ENCODE results near the gene SEC61B. TPM values are rescaled to one million over a fixed set of nuclear protein-coding genes. Genes with fewer than 3 reads are reported as not detected.

Gene SEC61B
- polyA plus RNA-seq, 1 experiment, result 207 TPM

GRCh38 chr9:99274495-99274894 lies 52.4 kb downstream of the SEC61B start:
- Histone ChIP-seq H3K27ac (ENCODE audit: low read depth, low read length) (no peak overlapping the region), H3K27me3 (ENCODE audit: control insufficient read depth, insufficient read depth, low read length) (peaks cover 3% of the 10 kb centered on the region), H3K4me3 (ENCODE audit: low read depth, low read length) (no peak overlapping the region), H3K9me3 (ENCODE audit: control insufficient read depth, insufficient read depth, low read length) (no peaks in the 10 kb centered on the region)
- no peak for DNase-seq (ENCODE audit: low read depth, low spot score)
- ChIA-PET CTCF (no interaction called here), POLR2A (no interaction called here)
- TF ChIP-seq CTCF (IDR thresholded peaks at IDR 0.05; ENCODE audit: low read depth, low read length), result no peak

Small RNAs within 50 kb of the gene (small RNA-seq; reads per million reads assigned to genes)
- not detected for gene RN7SL794P (ENCODE audit: insufficient read length, low read depth)

Other genes with a start within 250 kb of the SEC61B start
- 86.3 and 96.6 TPM in 2 replicates for gene TGFBR1, start 117.2 kb upstream of the SEC61B start, polyA plus RNA-seq (2011; rRNA removed)
- gene ALG2, start 340 bp upstream of the SEC61B start, polyA plus RNA-seq (2011; rRNA removed), result 55.0 and 61.6 TPM in 2 replicates